HepG2 (cell line): Measurements from ENCODE around the gene DNAJB8. TPM values are rescaled to one million over a fixed set of nuclear protein-coding genes. Genes with fewer than 3 reads are reported as not detected.

Source experiments
- BORCS8-MEF2B ChIP-seq: sonication (generic); formaldehyde crosslinking; IDR thresholded peaks from 2 replicates; pipeline ENCODE4 v1.8.0; 2022; ENCODE audit warnings: mild to moderate bottlenecking, missing genetic modification reagents
- KDM5B ChIP-seq: sonication (generic); formaldehyde crosslinking; IDR thresholded peaks from 2 replicates; pipeline ENCODE4 v1.4.0; 2020; ENCODE audit warnings: missing genetic modification reagents, mild to moderate bottlenecking, borderline replicate concordance
- KLF9 ChIP-seq: IDR thresholded peaks from 2 replicates; pipeline ENCODE4 v1.6.1; 2016; ENCODE audit warnings: low read depth
- MAF1 ChIP-seq: sonication (generic); formaldehyde crosslinking; IDR thresholded peaks from 2 replicates; pipeline ENCODE4 v1.5.0; 2020; ENCODE audit warnings: missing genetic modification reagents, borderline replicate concordance
- SKI ChIP-seq: fragments of 450-650 bp; IDR thresholded peaks from one replicate; pipeline ENCODE4 v1.6.1; 2018; ENCODE audit warnings: mild to moderate bottlenecking; ENCODE audit not compliant: partially characterized antibody
- XRCC5 ChIP-seq: fragments of 200-400 bp; formaldehyde crosslinking; optimal IDR thresholded peaks from 2 replicates; pipeline ENCODE3; 2017; ENCODE audit warnings: mild to moderate bottlenecking, low read length
- YEATS4 ChIP-seq: sonication (generic); formaldehyde crosslinking; IDR thresholded peaks from 2 replicates; pipeline ENCODE4 v1.4.0; 2020; ENCODE audit warnings: missing genetic modification reagents, borderline replicate concordance
- ZNF136 ChIP-seq: sonication (generic); formaldehyde crosslinking; IDR thresholded peaks from 2 replicates; pipeline ENCODE4 v1.8.1; 2022; ENCODE audit warnings: low read depth, mild to moderate bottlenecking, moderate library complexity, missing genetic modification reagents
- polyA plus RNA-seq, 8 experiments: library from polyadenylated mRNA; depleted of rRNA in 3 of 8; stranded (reverse) in 7 of 8; unstranded in 1 of 8; fragments of >200 nt; fragmentation: Illumina TruSeq in 4 of 8; extraction: Trizol in 4 of 8; gene quantifications; 2 replicates each; pipeline versions ENCODE4 v1.2.1 to v1.2.3, GENCODE V29; 2011 to 2016; ENCODE audit warnings: low read depth in 4 of 8, missing spikeins in 1 of 8, mixed read lengths in 1 of 8; ENCODE audit not compliant: insufficient read depth in 1 of 8
- total RNA-seq, 5 experiments: library from RNA; depleted of rRNA; stranded (reverse); fragments of >200 nt; fragmentation: Illumina TruSeq; extraction: Trizol; gene quantifications; 2 replicates each; pipeline ENCODE4 v1.2.3, GENCODE V29; 2016; ENCODE audit warnings: low read depth in 1 of 5
- TF ChIP-seq, protein P1 (sequence below): sonication (generic); formaldehyde crosslinking; IDR thresholded peaks from 2 replicates; pipeline ENCODE4 v1.4.0; 2020; ENCODE audit warnings: mild to moderate bottlenecking, missing genetic modification reagents
- TF ChIP-seq, protein P2 (sequence below): sonication (generic); formaldehyde crosslinking; IDR thresholded peaks from 2 replicates; pipeline ENCODE4 v1.4.0; 2020; ENCODE audit warnings: missing genetic modification reagents, borderline replicate concordance
- TF ChIP-seq, protein P3 (sequence below): IDR thresholded peaks from 2 replicates; pipeline ENCODE4 v1.6.1; 2016; ENCODE audit warnings: missing compliant biosample characterization, missing genetic modification reagents, borderline replicate concordance

Gene DNAJB8
- total and polyA plus RNA-seq, 2 of the 13 experiments (the other 11 are each of a cell fraction or from before 2014, with no cell fraction given): not detected

DNA sequence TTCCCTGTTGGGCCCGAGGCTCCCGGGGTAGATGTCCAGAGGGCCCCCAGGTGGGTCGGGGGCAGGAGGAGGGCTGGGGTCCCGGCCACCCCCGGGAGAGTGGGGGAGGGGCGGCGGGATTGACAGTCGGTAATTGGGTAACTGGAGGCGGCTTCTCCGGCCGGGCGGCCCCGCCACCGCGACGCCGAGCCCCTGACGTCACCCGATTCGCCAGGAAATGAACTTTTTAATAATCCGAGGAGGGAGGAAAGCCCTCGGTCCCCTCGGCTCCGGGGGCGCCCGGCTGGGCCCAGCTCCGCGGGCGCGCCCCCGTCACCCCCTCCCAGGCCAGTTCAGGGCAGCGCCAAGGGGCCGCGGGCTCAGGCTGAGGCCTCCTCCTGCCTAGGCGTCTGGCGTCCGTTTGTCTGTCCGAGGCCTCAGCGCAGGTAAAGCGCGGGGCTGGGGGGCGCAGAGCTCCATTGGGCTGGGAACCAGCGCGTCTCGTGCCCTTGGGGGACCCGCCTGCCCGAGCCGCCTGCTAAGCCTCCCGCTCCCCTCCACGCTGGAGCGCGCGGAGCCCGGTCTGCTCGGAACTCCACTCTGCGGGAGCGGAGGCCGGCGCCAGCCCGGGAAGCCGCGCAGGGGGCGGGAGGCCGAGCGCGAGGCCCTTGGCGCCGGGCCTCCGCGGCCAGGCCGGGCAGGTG is 22.4 kb upstream of the DNAJB8 start (continued):
- TF ChIP-seq, protein P1, sequence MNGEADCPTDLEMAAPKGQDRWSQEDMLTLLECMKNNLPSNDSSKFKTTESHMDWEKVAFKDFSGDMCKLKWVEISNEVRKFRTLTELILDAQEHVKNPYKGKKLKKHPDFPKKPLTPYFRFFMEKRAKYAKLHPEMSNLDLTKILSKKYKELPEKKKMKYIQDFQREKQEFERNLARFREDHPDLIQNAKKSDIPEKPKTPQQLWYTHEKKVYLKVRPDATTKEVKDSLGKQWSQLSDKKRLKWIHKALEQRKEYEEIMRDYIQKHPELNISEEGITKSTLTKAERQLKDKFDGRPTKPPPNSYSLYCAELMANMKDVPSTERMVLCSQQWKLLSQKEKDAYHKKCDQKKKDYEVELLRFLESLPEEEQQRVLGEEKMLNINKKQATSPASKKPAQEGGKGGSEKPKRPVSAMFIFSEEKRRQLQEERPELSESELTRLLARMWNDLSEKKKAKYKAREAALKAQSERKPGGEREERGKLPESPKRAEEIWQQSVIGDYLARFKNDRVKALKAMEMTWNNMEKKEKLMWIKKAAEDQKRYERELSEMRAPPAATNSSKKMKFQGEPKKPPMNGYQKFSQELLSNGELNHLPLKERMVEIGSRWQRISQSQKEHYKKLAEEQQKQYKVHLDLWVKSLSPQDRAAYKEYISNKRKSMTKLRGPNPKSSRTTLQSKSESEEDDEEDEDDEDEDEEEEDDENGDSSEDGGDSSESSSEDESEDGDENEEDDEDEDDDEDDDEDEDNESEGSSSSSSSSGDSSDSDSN (CRISPR knock-in tag): peak; percentile 77
- 0 out of 2 replicates have a peak, but pooled peaks have one; percentile 16 for TF ChIP-seq BORCS8-MEF2B (CRISPR knock-in tag)
- peak; percentile 15 for TF ChIP-seq SKI
- peak; percentile 42; the same call in 1 of the 2 replicates for TF ChIP-seq YEATS4 (CRISPR knock-in tag)
- TF ChIP-seq XRCC5: peak; percentile 2
- no peak for TF ChIP-seq MAF1 (CRISPR knock-in tag)
- TF ChIP-seq, protein P2, sequence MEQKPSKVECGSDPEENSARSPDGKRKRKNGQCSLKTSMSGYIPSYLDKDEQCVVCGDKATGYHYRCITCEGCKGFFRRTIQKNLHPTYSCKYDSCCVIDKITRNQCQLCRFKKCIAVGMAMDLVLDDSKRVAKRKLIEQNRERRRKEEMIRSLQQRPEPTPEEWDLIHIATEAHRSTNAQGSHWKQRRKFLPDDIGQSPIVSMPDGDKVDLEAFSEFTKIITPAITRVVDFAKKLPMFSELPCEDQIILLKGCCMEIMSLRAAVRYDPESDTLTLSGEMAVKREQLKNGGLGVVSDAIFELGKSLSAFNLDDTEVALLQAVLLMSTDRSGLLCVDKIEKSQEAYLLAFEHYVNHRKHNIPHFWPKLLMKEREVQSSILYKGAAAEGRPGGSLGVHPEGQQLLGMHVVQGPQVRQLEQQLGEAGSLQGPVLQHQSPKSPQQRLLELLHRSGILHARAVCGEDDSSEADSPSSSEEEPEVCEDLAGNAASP (CRISPR knock-in tag): no peak
- no peak for TF ChIP-seq KLF9
- TF ChIP-seq ZNF136 (CRISPR knock-in tag): no peak
- TF ChIP-seq, protein P3, sequence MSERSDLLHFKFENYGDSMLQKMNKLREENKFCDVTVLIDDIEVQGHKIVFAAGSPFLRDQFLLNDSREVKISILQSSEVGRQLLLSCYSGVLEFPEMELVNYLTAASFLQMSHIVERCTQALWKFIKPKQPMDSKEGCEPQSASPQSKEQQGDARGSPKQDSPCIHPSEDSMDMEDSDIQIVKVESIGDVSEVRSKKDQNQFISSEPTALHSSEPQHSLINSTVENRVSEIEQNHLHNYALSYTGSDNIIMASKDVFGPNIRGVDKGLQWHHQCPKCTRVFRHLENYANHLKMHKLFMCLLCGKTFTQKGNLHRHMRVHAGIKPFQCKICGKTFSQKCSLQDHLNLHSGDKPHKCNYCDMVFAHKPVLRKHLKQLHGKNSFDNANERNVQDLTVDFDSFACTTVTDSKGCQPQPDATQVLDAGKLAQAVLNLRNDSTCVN (CRISPR knock-in tag): no peak
- TF ChIP-seq KDM5B (CRISPR knock-in tag): 0 out of 2 replicates have a peak, but pooled peaks have one; percentile 5
- TF ChIP-seq, all 625 proteins: peak for 59
